DOHH2 (cell line): ENCODE measurements around the gene CARD6.

Source experiments
- H3F3A ChIP-seq: fragments of 200-600 bp; sonication (generic), shearing (Covaris generic); 2 replicates; pipeline ENCODE4 v1.6.0; 2016; ENCODE audit warnings: antibody characterized with exemption, mild to moderate bottlenecking; ENCODE audit not compliant: control insufficient read depth, insufficient read depth
- H3K27ac ChIP-seq: fragments of 200-600 bp; sonication (generic); 2 replicates; pipeline ENCODE4 v1.5.1; 2014; ENCODE audit warnings: low read depth, mild to moderate bottlenecking, low read length, moderate library complexity
- H3K27me3 ChIP-seq: fragments of 200-600 bp; sonication (generic); 2 replicates; pipeline ENCODE4 v1.6.1; 2014; ENCODE audit warnings: mild to moderate bottlenecking, low read length, mixed read lengths; ENCODE audit not compliant: control insufficient read depth
- H3K36me3 ChIP-seq: fragments of 200-600 bp; sonication (generic); 2 replicates; pipeline ENCODE4 v1.6.1; 2014; ENCODE audit warnings: mild to moderate bottlenecking, low read length, moderate library complexity, mixed read lengths; ENCODE audit not compliant: control insufficient read depth
- H3K4me1 ChIP-seq: fragments of 200-600 bp; sonication (generic); 2 replicates; pipeline ENCODE4 v1.6.1; 2014; ENCODE audit warnings: mild to moderate bottlenecking, low read length, mixed read lengths; ENCODE audit not compliant: control insufficient read depth
- H3K4me2 ChIP-seq: fragments of 200-600 bp; sonication (generic); 2 replicates; pipeline ENCODE4 v1.6.0; 2014; ENCODE audit warnings: mild to moderate bottlenecking, low read length, moderate library complexity
- H3K4me3 ChIP-seq: fragments of 200-600 bp; sonication (generic); 2 replicates; pipeline ENCODE4 v1.5.1; 2014; ENCODE audit warnings: mild to moderate bottlenecking, low read length, mixed read lengths
- H3K79me2 ChIP-seq: fragments of 200-600 bp; sonication (generic); 2 replicates; pipeline ENCODE4 v1.6.1; 2014; ENCODE audit warnings: mild to moderate bottlenecking, low read length, mixed read lengths; ENCODE audit not compliant: control insufficient read depth
- H3K9me2 ChIP-seq: fragments of 200-600 bp; sonication (generic); replicated peaks from 2 replicates; pipeline ENCODE4 v1.6.1; 2014; ENCODE audit warnings: mild to moderate bottlenecking, low read length, mixed read lengths; ENCODE audit not compliant: control insufficient read depth
- H3K9me3 ChIP-seq: fragments of 200-600 bp; sonication (generic); 2 replicates; pipeline ENCODE4 v1.6.1; 2014; ENCODE audit warnings: antibody characterized with exemption, low read length, mixed read lengths; ENCODE audit not compliant: control insufficient read depth, insufficient read depth
- H4K20me1 ChIP-seq: fragments of 200-600 bp; sonication (generic); 2 replicates; pipeline ENCODE4 v1.6.0; 2014; ENCODE audit warnings: low read depth, mild to moderate bottlenecking, antibody characterized with exemption, low read length, moderate library complexity; ENCODE audit not compliant: control insufficient read depth, insufficient read depth
- CTCF ChIP-seq: fragments of 200-600 bp; sonication (generic); IDR thresholded peaks from one replicate; pipeline ENCODE4 v1.5.1; 2014; ENCODE audit warnings: antibody characterized with exemption, mild to moderate bottlenecking, low read depth, low read length; ENCODE audit not compliant: poor library complexity, severe bottlenecking
- EZH2phosphoT487 ChIP-seq: fragments of 200-600 bp; sonication (generic); IDR thresholded peaks from 2 replicates; pipeline ENCODE4 v1.6.1; 2017; ENCODE audit warnings: borderline replicate concordance, mild to moderate bottlenecking, antibody characterized with exemption, low read length, moderate library complexity, mixed read lengths

The CARD6 gene

GRCh38 chr5:40832345-40832744, 8.8 kb upstream of the CARD6 start:
- Histone ChIP-seq H3K27me3 (0 out of 2 replicates have a peak, but pooled peaks cover 2% of the 10 kb centered on the region), H3K4me1 (peaks cover 31% of the 10 kb centered on the region), H3K79me2 (peaks cover 61% of the 10 kb centered on the region), H3K4me2 (peak overlapping the region; percentile 91), H3K9me2 (no peaks in the 10 kb centered on the region), H3K4me3 (peak overlapping the region; percentile 97), H3F3A (peaks cover 77% of the 10 kb centered on the region), H3K36me3 (peaks cover 77% of the 10 kb centered on the region), H3K9me3 (no peaks in the 10 kb centered on the region), H4K20me1 (peaks cover 51% of the 10 kb centered on the region), H3K27ac (peak overlapping the region; percentile 87; the same call in 1 of the 2 replicates)
- TF ChIP-seq CTCF (no peak), EZH2phosphoT487 (no peak)

- H3K79me2 ChIP-seq, result peaks cover 61% of the 10 kb centered on the region
- H3K36me3 ChIP-seq, result peaks cover 62% of the 10 kb centered on the region
- H3K4me2 ChIP-seq, result peak overlapping the region; percentile 91
- peaks cover 63% of the 10 kb centered on the region for H3F3A ChIP-seq
- H4K20me1 ChIP-seq, result peaks cover 49% of the 10 kb centered on the region
- H3K27ac ChIP-seq, result peak overlapping the region; percentile 87
- TF ChIP-seq EZH2phosphoT487 (no peak), CTCF (no peak)
- 0 out of 2 replicates have a peak, but pooled peaks cover 2% of the 10 kb centered on the region for H3K27me3 ChIP-seq
- no peaks in the 10 kb centered on the region for H3K9me3 ChIP-seq
- H3K9me2 ChIP-seq, result no peaks in the 10 kb centered on the region
- peak overlapping the region; percentile 97 for H3K4me3 ChIP-seq
- H3K4me1 ChIP-seq, result peaks cover 44% of the 10 kb centered on the region
Observed at GRCh38 chr5:40833712-40834229, 7.4 kb upstream of the CARD6 start.

- H3K27ac ChIP-seq, result peak overlapping the region; percentile 87
Observed at GRCh38 chr5:40834391-40834848, 6.7 kb upstream of the CARD6 start.

More at GRCh38 chr5:40834391-40834848, 6.7 kb upstream of the CARD6 start:
- Histone ChIP-seq H3K4me3 (peak overlapping the region; percentile 97), H3K9me2 (no peaks in the 10 kb centered on the region), H3F3A (peaks cover 60% of the 10 kb centered on the region), H3K4me2 (peak overlapping the region; percentile 91), H4K20me1 (peaks cover 43% of the 10 kb centered on the region), H3K27me3 (0 out of 2 replicates have a peak, but pooled peaks cover 2% of the 10 kb centered on the region), H3K9me3 (no peaks in the 10 kb centered on the region), H3K79me2 (peaks cover 61% of the 10 kb centered on the region), H3K36me3 (peaks cover 56% of the 10 kb centered on the region), H3K4me1 (peaks cover 48% of the 10 kb centered on the region)
- TF ChIP-seq CTCF (no peak), EZH2phosphoT487 (no peak)
